GM04504 (cell line): ENCODE data around the gene NHP2.
"Not testable (repeated sequence)": the region's sequence is repeated elsewhere in the genome, so short reads cannot be mapped to it uniquely, and the experiment has no call there.

Source experiments
- DNase-seq: peaks from one replicate; pipeline ENCODE4 v3.0.0-alpha.2; 2012; ENCODE audit warnings: low read depth

The NHP2 gene

DNA sequence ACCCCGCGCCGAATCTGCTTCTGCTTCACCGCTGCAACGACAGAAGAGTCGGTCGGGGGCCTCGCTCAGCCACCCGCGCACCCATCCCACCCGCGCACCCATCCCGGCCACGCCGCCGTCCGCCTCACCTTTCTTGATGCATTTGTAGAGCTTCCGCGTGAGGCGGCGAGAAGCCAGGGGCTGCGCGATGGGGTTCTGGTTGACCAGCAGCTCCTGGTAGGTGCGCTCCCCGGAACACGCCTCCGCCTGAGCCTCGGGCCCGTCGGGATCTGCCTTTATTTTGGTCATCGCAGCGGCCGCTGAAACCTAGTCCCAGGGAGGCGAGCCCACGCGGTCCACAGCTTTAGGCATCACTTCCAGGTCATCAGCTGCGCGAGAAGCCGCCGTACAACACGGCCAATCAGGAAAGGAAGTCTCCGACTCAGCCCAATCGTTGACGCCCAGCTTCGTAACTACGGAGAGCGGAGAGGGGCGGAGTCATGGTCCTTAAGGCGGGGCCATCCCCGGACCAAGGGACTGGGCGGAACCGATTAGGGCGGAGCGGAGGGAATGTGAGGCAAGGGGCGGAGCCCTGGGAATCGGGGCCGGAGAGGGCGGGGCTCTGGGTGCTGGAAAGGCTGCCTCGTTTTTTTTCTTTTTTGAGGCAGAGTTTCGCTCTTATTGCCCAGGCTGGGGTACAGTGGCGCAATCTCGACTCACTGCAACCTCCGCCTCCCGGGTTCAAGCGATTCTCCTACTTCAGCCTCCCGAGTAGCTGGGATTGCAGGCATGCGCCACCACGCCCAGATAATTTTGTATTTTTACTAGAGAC lies at the start of gene NHP2:
NHP2 (minus strand) TSS at position 356 of the 811 bp plus-strand sequence; CDS start at position 288, 68 bp downstream.
- DNase-seq = peak; percentile 97

GRCh38 chr5:178202541-178202940 lies 48.9 kb upstream of the NHP2 start:
- DNase-seq = no peak

DNA sequence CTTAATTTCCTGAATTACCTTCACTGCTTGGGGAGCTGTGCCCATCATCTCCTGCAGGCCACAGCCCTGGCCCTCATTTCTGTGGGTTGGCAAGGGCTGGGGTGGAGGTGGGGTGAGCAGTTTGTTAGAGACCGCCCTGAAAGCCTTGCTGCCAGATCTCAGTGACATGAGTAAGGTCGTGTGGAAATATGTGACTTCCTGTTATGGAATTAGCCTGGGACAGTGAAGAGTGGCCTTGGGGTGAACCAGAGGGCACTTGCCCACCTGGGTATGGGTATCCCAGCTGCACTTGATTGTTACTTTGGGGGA lies 48.2 kb upstream of the NHP2 start:
- no peak for DNase-seq

GRCh38 chr5:178201221-178201926 lies 47.7 kb upstream of the NHP2 start:
- no peak for DNase-seq

- DNase-seq = no peak
These were observed 46.1 kb upstream of the NHP2 start for GRCh38 chr5:178199581-178200434.

DNA sequence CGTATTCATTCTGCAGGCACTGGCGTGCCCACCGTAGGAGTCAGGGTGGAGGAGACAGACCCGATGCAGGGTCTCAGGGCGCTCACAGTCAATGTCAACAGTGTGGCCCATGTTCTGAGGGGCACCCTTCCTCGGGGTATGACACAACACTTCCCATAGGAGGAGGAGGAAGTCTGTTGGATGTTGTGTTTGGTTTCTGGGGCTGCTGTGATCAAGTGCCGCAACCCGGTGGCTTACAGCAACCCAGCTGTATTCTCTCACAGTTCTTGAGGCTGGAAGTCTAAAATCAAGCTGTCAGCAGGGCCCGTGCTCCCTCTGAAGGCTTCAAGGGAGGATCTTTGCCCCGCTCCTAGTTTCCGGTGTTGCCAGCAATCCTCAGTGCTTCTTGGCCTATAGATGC lies 45.0 kb upstream of the NHP2 start:
- no peak for DNase-seq

GRCh38 chr5:178198151-178198550 lies 44.5 kb upstream of the NHP2 start:
- not testable (repeated sequence) for DNase-seq

- no peak for DNase-seq
These were observed 43.3 kb upstream of the NHP2 start for GRCh38 chr5:178196986-178197385.

DNA sequence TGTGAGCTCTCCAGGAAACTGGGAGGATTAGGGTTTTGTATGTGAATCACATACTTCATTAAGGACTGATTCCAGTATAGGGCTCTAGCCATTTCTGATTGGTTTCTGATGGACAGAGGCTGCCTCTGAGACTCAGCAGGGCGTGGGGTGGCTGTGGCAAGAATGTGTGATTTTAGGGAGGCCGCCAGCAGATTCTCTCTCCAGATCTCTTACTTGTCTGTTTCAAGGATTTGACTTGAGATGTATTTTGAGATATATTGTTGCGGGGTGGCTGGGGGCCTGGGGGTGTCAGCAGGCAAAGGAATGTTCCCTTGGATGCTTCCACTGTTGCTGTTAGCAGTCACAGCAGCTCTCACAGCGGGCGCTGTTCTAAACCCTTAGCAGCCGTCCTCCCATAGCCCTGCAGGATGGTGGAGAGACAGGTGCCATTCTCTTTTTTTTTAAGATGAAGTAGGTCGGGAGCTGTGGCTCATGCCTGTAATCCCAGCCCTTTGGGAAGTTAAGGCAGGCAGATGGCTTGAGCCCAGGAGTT lies 42.7 kb upstream of the NHP2 start:
- no peak for DNase-seq

- no peak for DNase-seq
These were observed 40.3 kb upstream of the NHP2 start for GRCh38 chr5:178194026-178194425.

GRCh38 chr5:178193251-178193809 lies 39.6 kb upstream of the NHP2 start:
- no peak for DNase-seq

GRCh38 chr5:178192787-178193186 lies 39.1 kb upstream of the NHP2 start:
- DNase-seq = no peak

GRCh38 chr5:178192244-178192643 lies 38.6 kb upstream of the NHP2 start:
- no peak for DNase-seq

DNA sequence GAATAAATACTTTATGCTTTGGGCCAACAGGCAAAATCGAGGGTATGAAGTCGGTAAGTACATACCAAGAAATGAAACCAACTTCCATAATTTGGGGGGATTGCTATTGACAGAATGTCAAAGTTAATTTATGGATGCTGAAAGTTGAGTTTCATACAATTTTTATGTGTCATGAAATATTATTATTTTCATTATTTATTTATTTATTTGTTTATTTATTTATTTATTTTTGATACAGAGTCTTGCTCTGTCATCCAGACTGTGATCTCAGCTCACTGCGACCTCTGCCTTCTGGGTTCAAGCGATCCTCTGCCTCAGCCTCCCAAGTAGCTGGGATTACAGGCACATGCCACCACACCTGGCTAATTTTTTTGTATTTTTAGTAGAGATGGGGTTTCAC lies 38.0 kb upstream of the NHP2 start:
- no peak for DNase-seq

GRCh38 chr5:178189433-178189832 lies 35.7 kb upstream of the NHP2 start:
- no peak for DNase-seq

DNA sequence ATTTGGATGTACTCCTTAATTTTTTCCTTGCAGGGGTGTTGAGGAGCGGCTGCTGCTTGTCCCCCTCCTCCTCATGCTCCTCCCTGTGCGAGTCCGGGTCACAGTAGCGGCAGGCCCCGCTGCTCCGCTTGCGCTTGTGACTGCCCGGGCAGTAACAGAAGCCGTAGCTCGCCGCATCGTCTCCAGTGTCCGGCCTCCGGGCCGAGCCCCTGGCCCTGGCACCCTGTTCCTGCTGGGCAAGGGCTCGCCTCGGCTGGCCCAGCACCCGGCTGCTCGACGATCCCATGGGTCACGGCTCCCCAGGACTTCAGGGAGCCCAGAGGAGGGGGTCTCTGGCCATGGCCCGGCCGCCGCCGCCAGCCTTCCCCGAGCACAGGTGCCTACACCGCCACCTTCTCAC lies 33.3 kb upstream of the NHP2 start, which contains the start of gene GMCL2:
GMCL2 (minus strand) TSS at position 358 of the 400 bp plus-strand sequence; CDS start at position 286, 72 bp downstream.
- no peak for DNase-seq

DNA sequence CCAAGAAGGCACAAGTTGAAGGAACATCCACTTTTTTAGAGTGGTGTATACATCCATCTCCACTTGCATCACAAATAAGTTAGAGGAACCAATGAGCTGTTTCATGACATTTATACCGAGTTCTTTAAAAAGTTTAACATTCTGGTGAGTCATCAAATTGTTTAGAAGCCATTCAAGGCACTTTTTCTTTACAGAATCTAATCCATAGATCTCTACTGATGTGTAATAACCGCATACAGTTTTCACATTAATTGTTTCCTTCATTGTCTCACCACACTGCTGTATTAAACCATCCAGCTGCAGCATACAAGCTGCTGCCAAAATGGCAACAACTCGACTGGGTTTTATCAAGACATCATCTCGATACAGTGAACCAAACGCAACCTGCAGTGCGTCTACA lies 32.7 kb upstream of the NHP2 start:
- no peak for DNase-seq

GRCh38 chr5:178182158-178182876 lies 28.6 kb upstream of the NHP2 start:
- DNase-seq = no peak

- no peak for DNase-seq
These were observed 26.6 kb upstream of the NHP2 start for GRCh38 chr5:178180141-178180863.

GRCh38 chr5:178177569-178177968 lies 23.9 kb upstream of the NHP2 start:
- DNase-seq = no peak

DNA sequence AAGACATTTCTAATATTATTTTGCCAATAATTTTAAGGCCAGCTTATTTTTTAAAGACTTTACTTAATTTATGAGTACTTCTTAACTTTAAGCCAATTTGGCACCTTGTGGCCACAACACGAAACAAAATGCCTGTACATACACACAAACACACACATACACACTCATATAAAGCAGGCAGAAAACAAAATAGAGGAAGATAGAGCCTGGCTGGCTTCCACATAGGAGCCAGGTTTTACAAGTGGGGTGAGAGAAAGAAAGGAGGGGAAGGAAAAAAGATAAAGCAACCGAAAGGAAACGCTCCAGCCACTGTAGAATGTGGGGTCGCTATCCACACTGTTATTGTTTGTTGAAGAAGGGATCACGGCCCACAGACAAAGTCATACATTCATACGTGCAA lies 23.1 kb upstream of the NHP2 start:
- no peak for DNase-seq
